Trophoblast cell (in vitro differentiated cells and primary cell): ENCODE results near the gene PFKL.

Experiments used
- DNase-seq, 2 donors: peaks; one replicate each; pipeline ENCODE4 v3.0.0-alpha.2; 2016
- H2AFZ ChIP-seq: 2 replicates; pipeline ENCODE4 v1.6.1; 2013; ENCODE audit warnings: low read length, moderate library complexity, mild to moderate bottlenecking; ENCODE audit not compliant: insufficient read depth, poor library complexity
- H2AK5ac ChIP-seq: 2 replicates; pipeline ENCODE4 v1.6.1; 2013; ENCODE audit warnings: mild to moderate bottlenecking, low read length
- H2BK120ac ChIP-seq: 2 replicates; pipeline ENCODE4 v1.6.1; 2013; ENCODE audit warnings: low read length, mild to moderate bottlenecking, moderate library complexity; ENCODE audit not compliant: insufficient read depth, poor library complexity
- H2BK12ac ChIP-seq: 2 replicates; pipeline ENCODE4 v1.6.1; 2013; ENCODE audit warnings: mild to moderate bottlenecking, low read length, moderate library complexity
- H2BK5ac ChIP-seq: 2 replicates; pipeline ENCODE4 v1.6.1; 2013; ENCODE audit warnings: low read length, low read depth, moderate library complexity, mild to moderate bottlenecking; ENCODE audit not compliant: poor library complexity
- H3K14ac ChIP-seq: 2 replicates; pipeline ENCODE4 v1.6.1; 2013; ENCODE audit warnings: mild to moderate bottlenecking, low read length
- H3K18ac ChIP-seq: 2 replicates; pipeline ENCODE4 v1.6.1; 2013; ENCODE audit warnings: mild to moderate bottlenecking, low read length
- H3K23ac ChIP-seq: 2 replicates; pipeline ENCODE4 v1.6.1; 2013; ENCODE audit warnings: low read length
- H3K27ac ChIP-seq: 2 replicates; pipeline ENCODE4 v1.5.1; 2013; ENCODE audit warnings: low read depth, mild to moderate bottlenecking, inconsistent platforms, low read length, moderate library complexity
- H3K27me3 ChIP-seq: 2 replicates; pipeline ENCODE4 v1.6.1; 2013; ENCODE audit warnings: inconsistent platforms, mild to moderate bottlenecking, low read length, moderate library complexity; ENCODE audit not compliant: insufficient read depth
- H3K36me3 ChIP-seq, 2 experiments: 1 replicate in 1 of 2; 2 replicates in 1 of 2; pipeline ENCODE4 v1.6.1; 2013; ENCODE audit warnings: low read length in 2 of 2, mild to moderate bottlenecking in 2 of 2, moderate library complexity in 1 of 2; ENCODE audit not compliant: insufficient read depth in 2 of 2, control insufficient read depth in 1 of 2
- H3K4ac ChIP-seq: 2 replicates; pipeline ENCODE4 v1.6.1; 2013; ENCODE audit warnings: low read depth, mild to moderate bottlenecking, low read length, moderate library complexity
- H3K4me1 ChIP-seq, 2 experiments: 1 replicate in 1 of 2; 2 replicates in 1 of 2; pipeline ENCODE4 v1.6.1; 2013; ENCODE audit warnings: low read length in 2 of 2, mild to moderate bottlenecking in 2 of 2, moderate library complexity in 1 of 2; ENCODE audit not compliant: insufficient read depth in 2 of 2, control insufficient read depth in 1 of 2
- H3K4me2 ChIP-seq: 2 replicates; pipeline ENCODE4 v1.6.1; 2013; ENCODE audit warnings: inconsistent platforms, mild to moderate bottlenecking, low read length, moderate library complexity
- H3K4me3 ChIP-seq: 2 replicates; pipeline ENCODE4 v1.5.1; 2013; ENCODE audit warnings: mild to moderate bottlenecking, low read depth, low read length, inconsistent platforms
- H3K79me1 ChIP-seq: one replicate; pipeline ENCODE4 v1.6.1; 2013; ENCODE audit warnings: low read length
- H3K79me2 ChIP-seq: 2 replicates; pipeline ENCODE4 v1.6.1; 2013; ENCODE audit warnings: low read length, mild to moderate bottlenecking; ENCODE audit not compliant: control insufficient read depth, insufficient read depth, poor library complexity
- H3K9ac ChIP-seq: 2 replicates; pipeline ENCODE4 v1.6.1; 2013; ENCODE audit warnings: mild to moderate bottlenecking, low read length
- H3K9me3 ChIP-seq: 2 replicates; pipeline ENCODE4 v1.6.1; 2013; ENCODE audit warnings: low read depth, mild to moderate bottlenecking, control low read depth, inconsistent platforms, low read length; ENCODE audit not compliant: insufficient read depth
- H4K12ac ChIP-seq: 2 replicates; pipeline ENCODE4 v1.6.1; 2013; ENCODE audit warnings: low read depth, mild to moderate bottlenecking, low read length, moderate library complexity
- H4K8ac ChIP-seq: 2 replicates; pipeline ENCODE4 v1.6.1; 2013; ENCODE audit warnings: low read depth, mild to moderate bottlenecking, low read length, moderate library complexity
- H4K91ac ChIP-seq: one replicate; pipeline ENCODE4 v1.6.1; 2013; ENCODE audit warnings: low read depth, mild to moderate bottlenecking, low read length, moderate library complexity
- WGBS: extraction: QIAGEN DNeasy Blood & Tissue Kit; methylation state at CpG from one replicate; pipeline ENCODE4 v1.1.7; 2013; ENCODE audit warnings: missing lambda C conversion rate; ENCODE audit not compliant: insufficient read length, insufficient coverage; ENCODE audit errors: extremely low coverage; 5-methylcytosine and 5-hydroxymethylcytosine counted together

PFKL gene

GRCh38 chr21:44290327-44291077, 9.4 kb upstream of the PFKL start:
- Histone ChIP-seq H3K23ac (no peak overlapping the region), H3K4me1 (peaks cover 0 to 1% of the 10 kb centered on the region in 2 experiments), H2AFZ (no peak overlapping the region), H3K27me3 (no peaks in the 10 kb centered on the region), H2BK120ac (no peak overlapping the region), H4K8ac (no peak overlapping the region), H3K18ac (no peak overlapping the region), H3K36me3 (no peaks in the 10 kb centered on the region), H3K9me3 (no peaks in the 10 kb centered on the region), H4K91ac (no peak overlapping the region), H3K79me2 (no peaks in the 10 kb centered on the region), H3K14ac (no peak overlapping the region), H2BK5ac (no peak overlapping the region), H2AK5ac (no peak overlapping the region), H3K4me2 (no peak overlapping the region), H3K9ac (no peak overlapping the region), H4K12ac (no peak overlapping the region), H3K27ac (no peak overlapping the region), H2BK12ac (no peak overlapping the region), H3K79me1 (no peaks in the 10 kb centered on the region), H3K4ac (no peak overlapping the region), H3K4me3 (no peak overlapping the region)
- WGBS: no CpG with 5 or more reads among the region's 16 CpGs
- no peak for DNase-seq

GRCh38 chr21:44291078-44291935, 8.5 kb upstream of the PFKL start:
- Histone ChIP-seq H3K4ac (no peak overlapping the region), H3K9me3 (no peaks in the 10 kb centered on the region), H2AFZ (no peak overlapping the region), H3K9ac (no peak overlapping the region), H3K27me3 (no peaks in the 10 kb centered on the region), H3K27ac (no peak overlapping the region), H2BK120ac (no peak overlapping the region), H4K12ac (no peak overlapping the region), H2BK5ac (no peak overlapping the region), H3K36me3 (no peaks in the 10 kb centered on the region), H4K8ac (no peak overlapping the region), H3K79me1 (no peaks in the 10 kb centered on the region), H3K4me2 (no peak overlapping the region), H3K23ac (no peak overlapping the region), H3K4me3 (no peak overlapping the region), H4K91ac (no peak overlapping the region), H3K14ac (no peak overlapping the region), H3K79me2 (no peaks in the 10 kb centered on the region), H2BK12ac (no peak overlapping the region), H2AK5ac (no peak overlapping the region), H3K4me1 (no peaks in the 10 kb centered on the region), H3K18ac (no peak overlapping the region)
- no peak for DNase-seq
- WGBS: no CpG with 5 or more reads among the region's 33 CpGs

- WGBS: no CpG with 5 or more reads among the region's 25 CpGs
- Histone ChIP-seq H2AK5ac (no peak overlapping the region), H3K14ac (no peak overlapping the region), H3K18ac (no peak overlapping the region), H3K27me3 (no peaks in the 10 kb centered on the region), H3K79me2 (no peaks in the 10 kb centered on the region), H4K91ac (no peak overlapping the region), H3K9ac (no peak overlapping the region), H2AFZ (no peak overlapping the region), H3K27ac (no peak overlapping the region), H4K8ac (no peak overlapping the region), H2BK120ac (no peak overlapping the region), H2BK12ac (no peak overlapping the region), H3K4me1 (no peaks in the 10 kb centered on the region), H3K9me3 (no peaks in the 10 kb centered on the region), H3K79me1 (no peaks in the 10 kb centered on the region), H3K4me2 (no peak overlapping the region), H3K36me3 (no peaks in the 10 kb centered on the region), H4K12ac (no peak overlapping the region), H3K4ac (no peak overlapping the region), H2BK5ac (no peak overlapping the region), H3K4me3 (no peak overlapping the region), H3K23ac (no peak overlapping the region)
- DNase-seq: no peak
These were observed 7.7 kb upstream of the PFKL start for GRCh38 chr21:44291936-44292811.

DNA sequence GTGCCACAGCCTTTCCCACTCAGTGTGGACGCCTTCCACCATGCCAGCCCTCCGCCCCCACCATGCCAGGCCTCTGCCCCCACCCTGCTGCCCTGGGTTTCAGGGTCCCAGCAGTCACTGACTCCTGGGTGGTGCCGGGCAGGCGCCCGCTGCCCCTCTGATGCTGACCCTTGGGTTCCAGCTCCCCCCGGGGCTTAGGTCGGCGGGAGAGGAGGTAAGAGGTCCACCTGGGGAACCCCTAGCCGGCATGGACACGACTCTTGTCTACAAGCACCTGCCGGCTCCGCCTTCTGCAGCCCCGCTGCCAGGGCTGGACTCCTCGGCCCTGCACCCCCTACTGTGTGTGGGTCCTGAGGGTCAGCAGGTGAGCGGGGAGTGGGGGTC, 7.0 kb upstream of the PFKL start:
- Histone ChIP-seq H4K12ac (no peak overlapping the region), H3K4me1 (no peaks in the 10 kb centered on the region), H4K8ac (no peak overlapping the region), H3K27me3 (no peaks in the 10 kb centered on the region), H3K4me2 (no peak overlapping the region), H3K79me1 (no peaks in the 10 kb centered on the region), H3K23ac (no peak overlapping the region), H2BK5ac (no peak overlapping the region), H3K9me3 (no peaks in the 10 kb centered on the region), H3K14ac (no peak overlapping the region), H3K4me3 (no peak overlapping the region), H3K79me2 (no peaks in the 10 kb centered on the region), H2AK5ac (no peak overlapping the region), H2AFZ (no peak overlapping the region), H3K18ac (no peak overlapping the region), H4K91ac (no peak overlapping the region), H2BK12ac (no peak overlapping the region), H3K9ac (no peak overlapping the region), H3K4ac (no peak overlapping the region), H3K27ac (no peak overlapping the region), H3K36me3 (no peaks in the 10 kb centered on the region), H2BK120ac (no peak overlapping the region)
- no peak for DNase-seq
- no CpG with 5 or more reads among the region's 15 CpGs for WGBS
